CD4-positive, CD25-positive, alpha-beta regulatory T cell (primary cell): ENCODE results near the gene HNRNPH1. TPM values are rescaled to one million over a fixed set of nuclear protein-coding genes. Genes with fewer than 3 reads are reported as not detected.
A peak's percentile ranks its signal among the peaks of the same experiment; 100 is the strongest.
"Not testable (repeated sequence)": the region's sequence is repeated elsewhere in the genome, so short reads cannot be mapped to it uniquely, and the experiment has no call there.

Experiments
- ATAC-seq, 2 donors: fragments of 150-1000 bp; cut with Tn5 transposase; one replicate each; pipeline ENCODE4 v1.10.0; 2021; ENCODE audit warnings: low read depth in 2 of 2, moderate number of reproducible peaks in 2 of 2, moderate library complexity in 1 of 2
- DNase-seq, 3 donors: peaks; one replicate each; pipeline versions ENCODE4 v3.0.0 to v3.0.0-alpha.2; 2012 to 2022; ENCODE audit warnings: mixed read lengths in 1 of 3
- H3K27ac ChIP-seq: one replicate; pipeline ENCODE4 v1.7.0; 2013; ENCODE audit warnings: mild to moderate bottlenecking, low read length; ENCODE audit not compliant: insufficient read depth, poor library complexity, severe bottlenecking
- H3K27me3 ChIP-seq: one replicate; pipeline ENCODE4 v1.7.0; 2013; ENCODE audit warnings: low read length; ENCODE audit not compliant: control insufficient read depth, insufficient read depth
- H3K36me3 ChIP-seq: one replicate; pipeline ENCODE4 v1.7.0; 2013; ENCODE audit warnings: mild to moderate bottlenecking, low read length, moderate library complexity; ENCODE audit not compliant: control insufficient read depth, insufficient read depth
- H3K4me1 ChIP-seq: 2 replicates; pipeline ENCODE4 v1.7.0; 2013; ENCODE audit warnings: mild to moderate bottlenecking, low read length; ENCODE audit not compliant: insufficient read depth, control insufficient read depth, poor library complexity, severe bottlenecking
- H3K4me3 ChIP-seq: one replicate; pipeline ENCODE4 v1.7.0; 2013; ENCODE audit warnings: low read depth, mild to moderate bottlenecking, low read length, moderate library complexity
- H3K9me3 ChIP-seq, 2 experiments: 1 replicate in 1 of 2; 2 replicates in 1 of 2; pipeline ENCODE4 v1.7.0; 2013; ENCODE audit warnings: low read length in 2 of 2, mild to moderate bottlenecking in 1 of 2, moderate library complexity in 1 of 2; ENCODE audit not compliant: control insufficient read depth in 2 of 2
- H3K27ac Mint-ChIP-seq, 3 donors: one replicate each; pipeline ENCODE4 v1.8.0; 2020 to 2022; ENCODE audit warnings: mild to moderate bottlenecking in 3 of 3, mixed read lengths in 3 of 3, moderate library complexity in 2 of 3
- H3K27me3 Mint-ChIP-seq: one replicate; pipeline ENCODE4 v1.8.0; 2022; ENCODE audit warnings: mild to moderate bottlenecking, mixed read lengths
- H3K36me3 Mint-ChIP-seq: one replicate; pipeline ENCODE4 v1.8.0; 2020; ENCODE audit warnings: mixed read lengths
- H3K4me1 Mint-ChIP-seq, 4 donors: one replicate each; pipeline ENCODE4 v1.8.0; 2020 to 2022; ENCODE audit warnings: mixed read lengths in 4 of 4, mild to moderate bottlenecking in 1 of 4
- H3K4me3 Mint-ChIP-seq, 4 donors: one replicate each; pipeline ENCODE4 v1.8.0; 2020 to 2022; ENCODE audit warnings: mild to moderate bottlenecking in 4 of 4, mixed read lengths in 4 of 4, moderate library complexity in 3 of 4
- H3K9me3 Mint-ChIP-seq, 7 donors: one replicate each; pipeline ENCODE4 v1.8.0; 2020 to 2022; ENCODE audit warnings: mixed read lengths in 7 of 7, mild to moderate bottlenecking in 3 of 7, moderate library complexity in 2 of 7
- polyA plus RNA-seq, 4 donors: library from polyadenylated mRNA; unstranded; fragments of 300-500 nt; fragmentation: Illumina TruSeq; gene quantifications; one replicate each; pipeline ENCODE4 v1.2.3, GENCODE V29; 2021
- total RNA-seq: library from RNA; stranded (reverse); gene quantifications from one replicate; pipeline ENCODE4 v1.2.3, GENCODE V29; 2022

HNRNPH1 gene
- total RNA-seq (2,049 TPM), polyA plus RNA-seq (100 to 1,000 TPM; 102 to 155 (median 130) TPM)

GRCh38 chr5:179623003-179623905, at the start of gene HNRNPH1:
HNRNPH1 (minus strand) TSS chr5:179623671; CDS start chr5:179623133, 538 bp downstream.
- Histone ChIP-seq H3K4me1 (peaks cover 52% of the 10 kb centered on the region), H3K27me3 (no peaks in the 10 kb centered on the region), H3K36me3 (peaks cover 39% of the 10 kb centered on the region), H3K27ac (peak within 1 kb of the TSS; percentile 98), H3K9me3 (no peaks in the 10 kb centered on the region), H3K4me3 (peak within 1 kb of the TSS; percentile 94)
- H3K9me3 Mint-ChIP-seq, result no peaks in the 10 kb centered on the region
- H3K4me3 Mint-ChIP-seq, result peak within 1 kb of the TSS; percentile 97 to 100 (median 100)
- H3K36me3 Mint-ChIP-seq, result peaks cover 31% of the 10 kb centered on the region
- ATAC-seq (peak; percentile 73 to 75), DNase-seq (peak; percentile 98 to 99 (median 99))
- H3K27ac Mint-ChIP-seq, result peak within 1 kb of the TSS; percentile 98 to 99 (median 99)
- peaks cover 28 to 55% (median 44%) of the 10 kb centered on the region in 4 donors for H3K4me1 Mint-ChIP-seq
- H3K27me3 Mint-ChIP-seq, result peaks cover 15% of the 10 kb centered on the region

DNA sequence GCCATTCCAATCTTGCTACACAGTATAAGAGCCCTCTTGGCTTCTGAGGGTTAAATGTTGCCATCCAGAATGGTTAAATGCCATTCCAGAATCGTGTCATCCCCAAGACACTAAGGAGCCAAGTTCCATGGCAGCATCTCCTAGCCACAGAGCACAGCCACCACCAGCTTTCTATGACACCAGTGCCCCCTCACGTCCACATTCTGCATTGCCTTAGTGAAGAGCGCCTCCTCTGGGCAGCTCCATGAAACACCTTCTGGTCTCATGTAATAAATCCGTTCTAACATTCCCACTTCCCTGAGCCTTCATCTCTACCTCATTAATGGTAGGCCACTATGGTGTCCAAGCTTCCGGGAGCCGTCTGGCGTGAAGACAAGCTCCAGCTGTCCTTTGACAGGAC, 44.9 kb upstream of the HNRNPH1 start:
- peaks cover 0 to 3% (median 0%) of the 10 kb centered on the region in 4 donors for H3K4me1 Mint-ChIP-seq
- peaks cover 3% of the 10 kb centered on the region for H3K36me3 Mint-ChIP-seq
- H3K27ac Mint-ChIP-seq, result no peak overlapping the region
- no peak overlapping the region for H3K4me3 Mint-ChIP-seq
- Histone ChIP-seq H3K4me3 (no peak overlapping the region), H3K27me3 (no peaks in the 10 kb centered on the region), H3K9me3 (no peaks in the 10 kb centered on the region), H3K4me1 (no peaks in the 10 kb centered on the region), H3K36me3 (no peaks in the 10 kb centered on the region), H3K27ac (no peak overlapping the region)
- ATAC-seq (peak; percentile 43 to 52), DNase-seq (peak; percentile 24 to 63 (median 27))
- no peaks in the 10 kb centered on the region for H3K9me3 Mint-ChIP-seq
- H3K27me3 Mint-ChIP-seq, result no peaks in the 10 kb centered on the region

GRCh38 chr5:179661647-179662046, 38.2 kb upstream of the HNRNPH1 start:
- not testable (repeated sequence) for H3K27me3 ChIP-seq, H3K27ac Mint-ChIP-seq, ATAC-seq, H3K4me1 Mint-ChIP-seq, H3K9me3 Mint-ChIP-seq, H3K36me3 ChIP-seq, DNase-seq, H3K27ac ChIP-seq, H3K27me3 Mint-ChIP-seq, H3K9me3 ChIP-seq, H3K36me3 Mint-ChIP-seq, H3K4me3 ChIP-seq, H3K4me1 ChIP-seq
- peak overlapping the region in 1 of 4 donors; percentile 15 for H3K4me3 Mint-ChIP-seq

GRCh38 chr5:179658179-179658856, 34.8 kb upstream of the HNRNPH1 start:
- ATAC-seq (peak; percentile 46 to 51), DNase-seq (peak in 2 of 3 donors; percentile 11 to 24)
- Mint-ChIP-seq H3K4me3 (peak overlapping the region; percentile 16 to 80 (median 61)), H3K27ac (peak overlapping the region in 1 of 3 donors; percentile 51)
- H3K9me3 ChIP-seq, H3K36me3 Mint-ChIP-seq, H3K27me3 ChIP-seq, H3K4me1 Mint-ChIP-seq, H3K4me1 ChIP-seq, H3K9me3 Mint-ChIP-seq, H3K27me3 Mint-ChIP-seq, H3K27ac ChIP-seq, H3K36me3 ChIP-seq: not testable (repeated sequence)
- peak overlapping the region; percentile 57 for H3K4me3 ChIP-seq

- not testable (repeated sequence) for H3K27me3 ChIP-seq, H3K36me3 Mint-ChIP-seq, H3K4me1 ChIP-seq, H3K36me3 ChIP-seq, H3K27me3 Mint-ChIP-seq, H3K9me3 ChIP-seq, H3K27ac Mint-ChIP-seq, H3K27ac ChIP-seq, H3K9me3 Mint-ChIP-seq, H3K4me1 Mint-ChIP-seq, H3K4me3 ChIP-seq
- H3K4me3 Mint-ChIP-seq, result peak overlapping the region in 1 of 4 donors; percentile 27
- DNase-seq (peak in 1 of 3 donors; percentile 14), ATAC-seq (peak; percentile 94 to 96)
Observed at GRCh38 chr5:179657302-179658178, 34.1 kb upstream of the HNRNPH1 start.

DNA sequence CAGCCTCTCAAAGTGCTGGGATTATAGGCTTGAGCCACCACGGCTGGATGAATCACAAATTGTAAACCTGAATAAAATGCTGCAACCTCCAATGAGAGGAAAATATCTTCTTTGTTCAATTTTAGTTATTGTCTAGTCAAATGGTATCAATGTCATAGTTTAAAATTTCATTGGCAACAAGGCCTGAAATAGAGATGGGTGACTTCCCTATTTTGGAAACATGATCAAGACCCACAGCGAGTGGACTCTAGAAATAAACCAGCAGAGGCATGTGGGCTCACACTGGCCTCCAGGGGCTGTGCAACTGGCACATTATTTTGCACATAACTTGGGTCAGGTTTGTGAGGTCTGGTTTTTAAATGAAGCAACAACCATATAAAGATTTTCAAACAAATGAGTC, 29.7 kb upstream of the HNRNPH1 start:
- not testable (repeated sequence) for H3K27me3 Mint-ChIP-seq, H3K9me3 Mint-ChIP-seq, H3K27me3 ChIP-seq, H3K4me1 ChIP-seq, H3K4me3 ChIP-seq, H3K4me3 Mint-ChIP-seq, H3K36me3 Mint-ChIP-seq, H3K4me1 Mint-ChIP-seq, DNase-seq, H3K27ac Mint-ChIP-seq, H3K27ac ChIP-seq, H3K9me3 ChIP-seq, H3K36me3 ChIP-seq, ATAC-seq

DNA sequence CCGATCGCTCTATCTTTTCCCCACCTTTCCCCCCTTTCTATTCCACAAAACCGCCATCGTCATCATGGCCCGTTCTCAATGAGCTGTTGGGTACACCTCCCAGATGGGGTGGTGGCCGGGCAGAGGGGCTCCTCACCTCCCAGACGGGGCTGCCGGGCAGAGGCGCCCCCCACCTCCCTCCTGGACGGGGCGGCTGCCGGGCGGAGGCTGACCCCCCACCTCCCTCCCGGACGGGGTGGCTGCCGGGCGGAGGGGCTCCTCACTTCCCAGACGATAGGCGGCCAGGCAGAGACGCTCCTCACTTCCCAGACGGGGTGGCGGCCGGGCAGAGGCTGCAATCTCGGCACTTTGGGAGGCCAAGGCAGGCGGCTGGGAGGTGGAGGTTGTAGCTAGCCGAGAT, 26.8 kb upstream of the HNRNPH1 start:
- H3K27ac Mint-ChIP-seq, H3K9me3 ChIP-seq, H3K27ac ChIP-seq, H3K4me1 Mint-ChIP-seq, H3K9me3 Mint-ChIP-seq, H3K4me3 ChIP-seq, H3K4me1 ChIP-seq, H3K27me3 ChIP-seq, H3K36me3 Mint-ChIP-seq, H3K4me3 Mint-ChIP-seq, H3K36me3 ChIP-seq, ATAC-seq, DNase-seq: not testable (repeated sequence)
- H3K27me3 Mint-ChIP-seq, result peaks cover 18% of the 10 kb centered on the region
